ENCODE results near the gene FRAT2. TPM values are rescaled to one million over a fixed set of nuclear protein-coding genes. Genes with fewer than 3 reads are reported as not detected.

Gene FRAT2
- total and polyA plus RNA-seq, 2 of the 13 experiments (the other 11 are each of a cell fraction or from before 2014, with no cell fraction given), result 7.2 to 14.1 TPM

DNA sequence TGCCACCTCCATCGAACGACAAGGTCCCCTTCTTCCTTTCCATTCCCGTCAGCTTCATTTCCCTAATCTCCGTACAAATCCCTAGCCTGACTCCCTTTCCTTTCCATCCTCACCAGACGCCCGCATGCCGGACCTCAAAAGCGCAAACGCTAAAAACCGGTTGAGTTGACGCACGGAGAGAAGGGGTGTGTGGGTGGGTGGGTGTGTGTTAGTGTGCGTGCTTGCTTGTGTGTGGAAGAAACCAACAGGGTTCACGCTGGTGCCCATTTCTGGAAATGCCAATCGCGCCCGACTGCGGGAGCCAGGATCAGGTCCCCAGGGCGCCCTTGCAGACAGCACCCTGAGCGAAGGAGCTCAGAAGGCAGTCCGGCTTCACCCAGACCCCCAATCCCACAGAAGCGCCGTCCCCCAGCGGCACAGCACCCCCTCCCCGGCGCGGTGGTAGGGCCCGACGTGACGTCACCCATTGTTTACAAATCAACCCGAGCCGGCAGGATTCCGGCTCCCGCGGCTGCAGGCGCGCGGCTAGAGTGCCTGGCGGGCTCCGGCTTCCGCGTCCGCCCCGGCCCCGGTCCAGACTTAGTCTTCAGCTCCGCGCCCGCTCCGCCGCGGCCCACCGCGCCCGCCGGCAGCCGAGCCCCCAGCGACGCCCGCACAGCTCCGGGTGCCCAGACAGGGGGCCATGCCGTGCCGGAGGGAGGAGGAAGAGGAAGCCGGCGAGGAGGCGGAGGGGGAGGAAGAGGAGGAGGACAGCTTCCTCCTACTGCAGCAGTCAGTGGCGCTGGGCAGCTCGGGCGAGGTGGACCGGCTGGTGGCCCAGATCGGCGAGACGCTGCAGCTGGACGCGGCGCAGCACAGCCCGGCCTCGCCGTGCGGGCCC is 15.5 kb downstream of the FRAT2 start, which contains the start of gene FRAT1 (continued):
- TF ChIP-seq, protein P1, sequence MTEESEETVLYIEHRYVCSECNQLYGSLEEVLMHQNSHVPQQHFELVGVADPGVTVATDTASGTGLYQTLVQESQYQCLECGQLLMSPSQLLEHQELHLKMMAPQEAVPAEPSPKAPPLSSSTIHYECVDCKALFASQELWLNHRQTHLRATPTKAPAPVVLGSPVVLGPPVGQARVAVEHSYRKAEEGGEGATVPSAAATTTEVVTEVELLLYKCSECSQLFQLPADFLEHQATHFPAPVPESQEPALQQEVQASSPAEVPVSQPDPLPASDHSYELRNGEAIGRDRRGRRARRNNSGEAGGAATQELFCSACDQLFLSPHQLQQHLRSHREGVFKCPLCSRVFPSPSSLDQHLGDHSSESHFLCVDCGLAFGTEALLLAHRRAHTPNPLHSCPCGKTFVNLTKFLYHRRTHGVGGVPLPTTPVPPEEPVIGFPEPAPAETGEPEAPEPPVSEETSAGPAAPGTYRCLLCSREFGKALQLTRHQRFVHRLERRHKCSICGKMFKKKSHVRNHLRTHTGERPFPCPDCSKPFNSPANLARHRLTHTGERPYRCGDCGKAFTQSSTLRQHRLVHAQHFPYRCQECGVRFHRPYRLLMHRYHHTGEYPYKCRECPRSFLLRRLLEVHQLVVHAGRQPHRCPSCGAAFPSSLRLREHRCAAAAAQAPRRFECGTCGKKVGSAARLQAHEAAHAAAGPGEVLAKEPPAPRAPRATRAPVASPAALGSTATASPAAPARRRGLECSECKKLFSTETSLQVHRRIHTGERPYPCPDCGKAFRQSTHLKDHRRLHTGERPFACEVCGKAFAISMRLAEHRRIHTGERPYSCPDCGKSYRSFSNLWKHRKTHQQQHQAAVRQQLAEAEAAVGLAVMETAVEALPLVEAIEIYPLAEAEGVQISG (CRISPR knock-in tag; IDR thresholded peaks at IDR 0.05), result peak; percentile 79
- TF ChIP-seq, protein P2, sequence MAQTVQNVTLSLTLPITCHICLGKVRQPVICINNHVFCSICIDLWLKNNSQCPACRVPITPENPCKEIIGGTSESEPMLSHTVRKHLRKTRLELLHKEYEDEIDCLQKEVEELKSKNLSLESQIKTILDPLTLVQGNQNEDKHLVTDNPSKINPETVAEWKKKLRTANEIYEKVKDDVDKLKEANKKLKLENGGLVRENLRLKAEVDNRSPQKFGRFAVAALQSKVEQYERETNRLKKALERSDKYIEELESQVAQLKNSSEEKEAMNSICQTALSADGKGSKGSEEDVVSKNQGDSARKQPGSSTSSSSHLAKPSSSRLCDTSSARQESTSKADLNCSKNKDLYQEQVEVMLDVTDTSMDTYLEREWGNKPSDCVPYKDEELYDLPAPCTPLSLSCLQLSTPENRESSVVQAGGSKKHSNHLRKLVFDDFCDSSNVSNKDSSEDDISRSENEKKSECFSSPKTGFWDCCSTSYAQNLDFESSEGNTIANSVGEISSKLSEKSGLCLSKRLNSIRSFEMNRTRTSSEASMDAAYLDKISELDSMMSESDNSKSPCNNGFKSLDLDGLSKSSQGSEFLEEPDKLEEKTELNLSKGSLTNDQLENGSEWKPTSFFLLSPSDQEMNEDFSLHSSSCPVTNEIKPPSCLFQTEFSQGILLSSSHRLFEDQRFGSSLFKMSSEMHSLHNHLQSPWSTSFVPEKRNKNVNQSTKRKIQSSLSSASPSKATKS (CRISPR knock-in tag; IDR thresholded peaks at IDR 0.05), result no peak
- no peak for TF ChIP-seq EED (CRISPR knock-in tag; IDR thresholded peaks at IDR 0.05)
- TF ChIP-seq FOXJ3 (CRISPR knock-in tag; IDR thresholded peaks at IDR 0.05; ENCODE audit: borderline replicate concordance), result no peak
- TF ChIP-seq SNRNP70 (IDR thresholded peaks at IDR 0.05; ENCODE audit: low read depth, low read length), result no peak
- 0 out of 2 replicates have a peak, but pooled peaks have one; percentile 33 for TF ChIP-seq MED1 (CRISPR knock-in tag; IDR thresholded peaks at IDR 0.05)
- TF ChIP-seq ZFAT (CRISPR knock-in tag; conservative IDR thresholded peaks at IDR 0.05), result no peak
- 0 out of 2 replicates have a peak, but pooled peaks have one; percentile 57 for TF ChIP-seq POGZ (CRISPR knock-in tag; IDR thresholded peaks at IDR 0.05)
- TF ChIP-seq ZNF234 (CRISPR knock-in tag; conservative IDR thresholded peaks at IDR 0.05), result 0 out of 2 replicates have a peak, but pooled peaks have one; percentile 61
- TF ChIP-seq MED13 (CRISPR knock-in tag; IDR thresholded peaks at IDR 0.05), result peak; percentile 38; the same call in 1 of the 2 replicates
- TF ChIP-seq KAT7 (CRISPR knock-in tag; IDR thresholded peaks at IDR 0.05; ENCODE audit: borderline replicate concordance), result 0 out of 2 replicates have a peak, but pooled peaks have one; percentile 7
- TF ChIP-seq ZBTB7A (CRISPR knock-in tag; IDR thresholded peaks at IDR 0.05), result no peak
- no peak for TF ChIP-seq ARNT (IDR thresholded peaks at IDR 0.05)
- TF ChIP-seq ZNF274 (CRISPR knock-in tag; IDR thresholded peaks at IDR 0.05), result peak; percentile 52; the same call in 1 of the 2 replicates
- no peak for TF ChIP-seq DNMT1 (CRISPR knock-in tag; IDR thresholded peaks at IDR 0.05)
- TF ChIP-seq ZC3H4 (CRISPR knock-in tag; IDR thresholded peaks at IDR 0.05; ENCODE audit: borderline replicate concordance), result no peak
- TF ChIP-seq, protein P3, sequence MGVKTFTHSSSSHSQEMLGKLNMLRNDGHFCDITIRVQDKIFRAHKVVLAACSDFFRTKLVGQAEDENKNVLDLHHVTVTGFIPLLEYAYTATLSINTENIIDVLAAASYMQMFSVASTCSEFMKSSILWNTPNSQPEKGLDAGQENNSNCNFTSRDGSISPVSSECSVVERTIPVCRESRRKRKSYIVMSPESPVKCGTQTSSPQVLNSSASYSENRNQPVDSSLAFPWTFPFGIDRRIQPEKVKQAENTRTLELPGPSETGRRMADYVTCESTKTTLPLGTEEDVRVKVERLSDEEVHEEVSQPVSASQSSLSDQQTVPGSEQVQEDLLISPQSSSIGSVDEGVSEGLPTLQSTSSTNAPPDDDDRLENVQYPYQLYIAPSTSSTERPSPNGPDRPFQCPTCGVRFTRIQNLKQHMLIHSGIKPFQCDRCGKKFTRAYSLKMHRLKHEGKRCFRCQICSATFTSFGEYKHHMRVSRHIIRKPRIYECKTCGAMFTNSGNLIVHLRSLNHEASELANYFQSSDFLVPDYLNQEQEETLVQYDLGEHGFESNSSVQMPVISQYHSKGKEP (CRISPR knock-in tag; IDR thresholded peaks at IDR 0.05), result no peak
- TF ChIP-seq ZNF224 (CRISPR knock-in tag; IDR thresholded peaks at IDR 0.05), result 0 out of 2 replicates have a peak, but pooled peaks have one; percentile 32
- no peak for TF ChIP-seq ZNF883 (CRISPR knock-in tag; IDR thresholded peaks at IDR 0.05; ENCODE audit: not compliant biosample characterization)
- peak; percentile 57; the same call in 1 of the 2 replicates for TF ChIP-seq ZNF558 (CRISPR knock-in tag; IDR thresholded peaks at IDR 0.05; ENCODE audit: borderline replicate concordance)
- TF ChIP-seq, protein P4, sequence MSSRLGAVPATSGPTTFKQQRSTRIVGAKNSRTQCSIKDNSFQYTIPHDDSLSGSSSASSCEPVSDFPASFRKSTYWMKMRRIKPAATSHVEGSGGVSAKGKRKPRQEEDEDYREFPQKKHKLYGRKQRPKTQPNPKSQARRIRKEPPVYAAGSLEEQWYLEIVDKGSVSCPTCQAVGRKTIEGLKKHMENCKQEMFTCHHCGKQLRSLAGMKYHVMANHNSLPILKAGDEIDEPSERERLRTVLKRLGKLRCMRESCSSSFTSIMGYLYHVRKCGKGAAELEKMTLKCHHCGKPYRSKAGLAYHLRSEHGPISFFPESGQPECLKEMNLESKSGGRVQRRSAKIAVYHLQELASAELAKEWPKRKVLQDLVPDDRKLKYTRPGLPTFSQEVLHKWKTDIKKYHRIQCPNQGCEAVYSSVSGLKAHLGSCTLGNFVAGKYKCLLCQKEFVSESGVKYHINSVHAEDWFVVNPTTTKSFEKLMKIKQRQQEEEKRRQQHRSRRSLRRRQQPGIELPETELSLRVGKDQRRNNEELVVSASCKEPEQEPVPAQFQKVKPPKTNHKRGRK (CRISPR knock-in tag; IDR thresholded peaks at IDR 0.05), result no peak; the same call in 1 of the 2 replicates
